ENCODE results near the gene TMEM151B.

The TMEM151B gene

GRCh38 chr6:44264154-44265006, 5.9 kb upstream of the TMEM151B start:
- no peak for DNase-seq (ENCODE audit: low read depth in 2 of 2)

GRCh38 chr6:44265007-44265721, 5.1 kb upstream of the TMEM151B start, which contains the start of gene NFKBIE:
Gene NFKBIE, minus strand, starts transcription at chr6:44265551. Its CDS starts 205 bp downstream, at chr6:44265346.
- DNase-seq (ENCODE audit: low read depth in 2 of 2), result peak; percentile 91 to 96

GRCh38 chr6:44265722-44266233, 4.5 kb upstream of the TMEM151B start:
- no peak for DNase-seq (ENCODE audit: low read depth in 2 of 2)

GRCh38 chr6:44266347-44266746, 3.9 kb upstream of the TMEM151B start:
- DNase-seq (ENCODE audit: low read depth in 2 of 2), result no peak

- DNase-seq (ENCODE audit: low read depth in 2 of 2), result no peak
Observed at GRCh38 chr6:44267252-44267651, 3.0 kb upstream of the TMEM151B start.

GRCh38 chr6:44268095-44268628, 2.1 kb upstream of the TMEM151B start:
- DNase-seq (ENCODE audit: low read depth in 2 of 2), result no peak

- DNase-seq (ENCODE audit: low read depth in 2 of 2), result no peak
Observed at GRCh38 chr6:44269178-44269920, 901 bp upstream of the TMEM151B start.

GRCh38 chr6:44270526-44271405, 516 bp downstream of the TMEM151B start:
- no peak for DNase-seq (ENCODE audit: low read depth in 2 of 2)

- DNase-seq (ENCODE audit: low read depth in 2 of 2), result no peak
Observed at GRCh38 chr6:44271406-44271723, 1.1 kb downstream of the TMEM151B start.

- no peak for DNase-seq (ENCODE audit: low read depth in 2 of 2)
Observed at GRCh38 chr6:44271914-44272313, 1.7 kb downstream of the TMEM151B start.

- no peak for DNase-seq (ENCODE audit: low read depth in 2 of 2)
Observed at GRCh38 chr6:44272529-44272928, 2.3 kb downstream of the TMEM151B start.

- DNase-seq (ENCODE audit: low read depth in 2 of 2), result no peak
Observed at GRCh38 chr6:44272999-44273566, 2.8 kb downstream of the TMEM151B start.

- DNase-seq (ENCODE audit: low read depth in 2 of 2), result no peak
Observed at GRCh38 chr6:44273617-44274016, 3.4 kb downstream of the TMEM151B start.

GRCh38 chr6:44275271-44275748, 5.1 kb downstream of the TMEM151B start:
- DNase-seq (ENCODE audit: low read depth in 2 of 2), result no peak

GRCh38 chr6:44275749-44276648, 5.7 kb downstream of the TMEM151B start:
- DNase-seq (ENCODE audit: low read depth in 2 of 2), result no peak

- no peak for DNase-seq (ENCODE audit: low read depth in 2 of 2)
Observed at GRCh38 chr6:44276667-44277640, 6.7 kb downstream of the TMEM151B start.

- no peak for DNase-seq (ENCODE audit: low read depth in 2 of 2)
Observed at GRCh38 chr6:44277763-44278162, 7.5 kb downstream of the TMEM151B start.

GRCh38 chr6:44278315-44278714, 8.1 kb downstream of the TMEM151B start:
- no peak for DNase-seq (ENCODE audit: low read depth in 2 of 2)

Data from activated CD8-positive, alpha-beta memory T cell treated with anti-CD3 and anti-CD28 coated beads for 4 hours (primary cell).